Measurements from ENCODE around the gene ADGRF3. TPM values are rescaled to one million over a fixed set of nuclear protein-coding genes. Genes with fewer than 3 reads are reported as not detected.

The ADGRF3 gene
- total RNA-seq, 1 experiment from 2014 or later = 0.09 TPM

- Histone ChIP-seq H3K18ac (ENCODE audit: insufficient read length, low read depth, low read length) (peak overlapping the region; percentile 82), H3K27ac (ENCODE audit: insufficient read length, low read depth, low read length) (peak overlapping the region; percentile 68), H2BK15ac (ENCODE audit: low read depth, low read length) (no peak overlapping the region), H3K79me2 (ENCODE audit: insufficient read depth, low read length) (peaks cover 11% of the 10 kb centered on the region; the same call in 1 of the 2 replicates), H2BK5ac (ENCODE audit: insufficient read length, low read length) (peak overlapping the region; percentile 55), H3T11ph (ENCODE audit: low read length) (no peak overlapping the region), H3K23ac (ENCODE audit: insufficient read length, low read depth, low read length) (no peak overlapping the region), H2BK20ac (ENCODE audit: low read depth, low read length, poor library complexity, severe bottlenecking) (no peak overlapping the region), H4K91ac (ENCODE audit: insufficient read length, low read depth, low read length) (no peak overlapping the region), H2BK120ac (ENCODE audit: low read depth, low read length, poor library complexity, severe bottlenecking) (no peak overlapping the region), H3K14ac (ENCODE audit: insufficient read depth, low read length) (peak overlapping the region; percentile 89), H3K9me3 (ENCODE audit: control insufficient read depth, low read depth, low read length) (no peaks in the 10 kb centered on the region), H3K79me1 (ENCODE audit: insufficient read depth, low read depth, low read length, poor library complexity, severe bottlenecking) (no peaks in the 10 kb centered on the region), H3K4me1 (ENCODE audit: insufficient read depth, low read length) (peaks cover 2% of the 10 kb centered on the region), H3K4ac (ENCODE audit: low read depth, low read length) (no peak overlapping the region; the same call in 1 of the 2 replicates), H3K23me2 (ENCODE audit: insufficient read length, low read depth, low read length, poor library complexity, severe bottlenecking) (peaks cover 13% of the 10 kb centered on the region), H3K27me3 (ENCODE audit: insufficient read depth, low read length) (no peaks in the 10 kb centered on the region), H4K5ac (ENCODE audit: insufficient read length, low read depth, low read length) (no peak overlapping the region), H3K56ac (ENCODE audit: insufficient read length, low read depth, low read length) (peak overlapping the region; percentile 11), H4K20me1 (ENCODE audit: control insufficient read depth, insufficient read depth, insufficient read length) (no peaks in the 10 kb centered on the region), H2BK12ac (ENCODE audit: insufficient read length, low read depth, low read length) (no peak overlapping the region), H4K8ac (replicated peaks; ENCODE audit: insufficient read length, low read depth, low read length) (no peak overlapping the region), H2AFZ (ENCODE audit: low read length) (no peak overlapping the region), H3K4me2 (ENCODE audit: insufficient read depth, insufficient read length, low read length) (peak overlapping the region; percentile 75), H3K9ac (ENCODE audit: extremely low read depth, insufficient read length, low read length) (peak overlapping the region; percentile 95), H2AK5ac (ENCODE audit: insufficient read length, low read length) (no peak overlapping the region)
- H3K9me3 Mint-ChIP-seq = no peaks in the 10 kb centered on the region
- H3K27ac Mint-ChIP-seq = peak overlapping the region; percentile 99
- peak overlapping the region; percentile 97 to 98 for H3K4me3 Mint-ChIP-seq
- peaks cover 0 to 7% (median 2%) of the 10 kb centered on the region in 3 experiments; a peak in 3 of 7 replicates for H3K36me3 Mint-ChIP-seq (ENCODE audit: insufficient read depth in 1 of 3, low read depth in 3 of 3)
- DNase-seq = no peak
- no peak for TF ChIP-seq CTCF (conservative IDR thresholded peaks at IDR 0.05)
- H3K27me3 Mint-ChIP-seq (ENCODE audit: low read depth) = no peaks in the 10 kb centered on the region
- H3K4me1 Mint-ChIP-seq = peaks cover 28 to 30% of the 10 kb centered on the region in 2 experiments
- WGBS (ENCODE audit: extremely low coverage, insufficient read length, low lambda C conversion rate) = no CpG with 5 or more reads among the region's 9 CpGs
These were observed 1.4 kb downstream of the ADGRF3 start for GRCh38 chr2:26345283-26345544.

Data from H9 (cell line).